Fibroblast of peridontal ligament (primary cell): ENCODE measurements around the gene DCN.

Source experiments
- DNase-seq: peaks from one replicate; pipeline ENCODE4 v3.0.0-alpha.2; 2010; ENCODE audit errors: extremely low read depth

DCN gene

GRCh38 chr12:91100906-91101305 lies 81.7 kb downstream of the DCN start:
- DNase-seq: no peak

GRCh38 chr12:91099836-91100235 lies 82.8 kb downstream of the DCN start:
- no peak for DNase-seq

GRCh38 chr12:91099341-91099740 lies 83.3 kb downstream of the DCN start:
- no peak for DNase-seq

GRCh38 chr12:91098941-91099340 lies 83.7 kb downstream of the DCN start:
- DNase-seq: peak; percentile 93

DNA sequence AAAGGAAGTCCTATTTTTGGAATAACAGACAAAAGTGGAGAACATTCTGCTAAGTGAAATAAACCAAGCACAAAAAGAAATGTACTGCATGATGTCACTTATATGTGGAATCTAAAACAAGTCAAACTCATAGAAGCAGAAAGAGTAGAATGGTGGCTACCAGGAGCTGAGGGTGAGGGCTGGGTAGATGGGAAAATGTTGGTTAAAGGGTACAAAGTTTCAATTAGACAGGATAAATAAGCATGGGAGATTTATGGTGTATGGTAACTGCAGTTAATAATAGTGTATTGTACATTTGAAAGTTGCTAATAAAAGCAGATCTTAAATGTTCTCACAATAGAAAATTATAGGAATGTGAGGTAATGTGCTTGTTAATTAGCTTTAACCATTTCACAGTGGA lies 84.2 kb downstream of the DCN start:
- DNase-seq: no peak

GRCh38 chr12:91094957-91095356 lies 87.7 kb downstream of the DCN start:
- DNase-seq: no peak

- DNase-seq: peak; percentile 52
These were observed 88.5 kb downstream of the DCN start for GRCh38 chr12:91094032-91094662.

- DNase-seq: no peak
These were observed 89.3 kb downstream of the DCN start for GRCh38 chr12:91093341-91093740.

DNA sequence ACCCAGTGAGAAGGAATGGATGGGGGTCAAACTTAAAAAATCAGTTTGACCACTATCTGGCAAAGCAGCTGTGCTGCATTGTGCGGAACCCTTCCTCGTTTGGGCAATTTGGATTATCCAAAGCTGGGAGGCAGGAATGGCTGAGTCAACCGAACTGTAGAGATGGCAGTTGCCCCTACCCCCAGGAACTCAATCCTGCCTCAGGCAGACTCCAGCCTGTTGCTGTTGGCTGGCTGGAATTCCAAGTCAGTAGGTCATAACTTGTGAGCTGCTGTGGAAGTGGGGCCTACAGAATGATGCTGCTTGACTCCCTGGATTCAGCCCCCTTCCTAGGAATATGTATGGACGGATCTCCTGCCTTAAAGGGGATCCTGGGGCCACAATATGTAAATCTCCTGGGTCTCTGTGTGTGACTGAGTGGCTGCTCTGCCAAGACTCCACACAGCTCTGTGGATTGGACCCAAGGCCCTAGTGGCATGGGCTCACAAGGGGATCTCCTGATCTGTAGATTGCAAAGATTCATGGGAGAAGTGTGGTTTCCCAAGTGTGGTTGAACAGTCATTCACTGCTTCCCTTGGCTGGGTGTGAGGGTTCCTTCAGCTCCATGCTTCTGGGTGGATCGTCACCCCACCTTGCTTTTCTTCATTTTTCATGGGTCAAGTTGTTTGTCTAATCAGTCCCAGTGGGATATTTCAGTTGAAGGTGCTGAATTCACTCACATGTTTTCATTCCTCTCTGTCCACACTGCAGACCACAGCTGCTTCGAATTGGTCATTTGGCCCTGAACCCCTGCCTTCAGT lies 90.5 kb downstream of the DCN start:
- no peak for DNase-seq
